Loucy (cell line): ENCODE data around the gene CMTM3.
A peak's percentile ranks its signal among the peaks of the same experiment; 100 is the strongest.

Experiments used
- H2AFZ ChIP-seq: fragments of 200-600 bp; sonication (generic); 2 replicates; pipeline ENCODE4 v1.6.0; 2016; ENCODE audit warnings: antibody characterized with exemption, mild to moderate bottlenecking, low read length, moderate library complexity
- H3F3A ChIP-seq: fragments of 200-600 bp; 2 replicates; pipeline ENCODE4 v1.6.0; 2016; ENCODE audit warnings: antibody characterized with exemption, low read depth, mild to moderate bottlenecking
- H3K27me3 ChIP-seq: fragments of 200-600 bp; sonication (generic); 2 replicates; pipeline ENCODE4 v1.6.1; 2014; ENCODE audit warnings: low read length, mild to moderate bottlenecking; ENCODE audit not compliant: insufficient read depth, poor library complexity, severe bottlenecking
- H3K36me3 ChIP-seq: fragments of 200-600 bp; sonication (generic); 2 replicates; pipeline ENCODE4 v1.6.1; 2016; ENCODE audit warnings: low read length; ENCODE audit not compliant: insufficient read depth
- H3K4me1 ChIP-seq: fragments of 200-600 bp; sonication (generic); 2 replicates; pipeline ENCODE4 v1.5.1; 2014; ENCODE audit warnings: low read length, mild to moderate bottlenecking; ENCODE audit not compliant: insufficient read depth, poor library complexity, severe bottlenecking
- H3K4me2 ChIP-seq: fragments of 200-600 bp; sonication (generic); 2 replicates; pipeline ENCODE4 v1.6.0; 2014; ENCODE audit warnings: antibody characterized with exemption, low read length, low read depth, mild to moderate bottlenecking; ENCODE audit not compliant: poor library complexity, severe bottlenecking
- H3K4me3 ChIP-seq: fragments of 200-600 bp; sonication (generic); 2 replicates; pipeline ENCODE4 v1.5.1; 2014; ENCODE audit warnings: low read length, mild to moderate bottlenecking, mixed read lengths; ENCODE audit not compliant: poor library complexity, severe bottlenecking
- H3K79me2 ChIP-seq: fragments of 200-600 bp; sonication (generic); 2 replicates; pipeline ENCODE4 v1.6.1; 2014; ENCODE audit warnings: low read length; ENCODE audit not compliant: insufficient read depth
- H3K9ac ChIP-seq: fragments of 200-600 bp; sonication (generic); 2 replicates; pipeline ENCODE4 v1.6.0; 2014; ENCODE audit warnings: mild to moderate bottlenecking, low read depth, low read length, moderate library complexity; ENCODE audit not compliant: poor library complexity, severe bottlenecking
- H3K9me2 ChIP-seq: fragments of 200-600 bp; sonication (generic); replicated peaks from 2 replicates; pipeline ENCODE4 v1.6.1; 2016; ENCODE audit warnings: low read depth, low read length, mixed read lengths
- H3K9me3 ChIP-seq: fragments of 200-600 bp; sonication (generic); 2 replicates; pipeline ENCODE4 v1.6.1; 2014; ENCODE audit warnings: mild to moderate bottlenecking, antibody characterized with exemption, low read length, low read depth; ENCODE audit not compliant: insufficient read depth
- H4K20me1 ChIP-seq: fragments of 200-600 bp; sonication (generic); 2 replicates; pipeline ENCODE4 v1.6.0; 2014; ENCODE audit warnings: antibody characterized with exemption, low read length, mild to moderate bottlenecking; ENCODE audit not compliant: insufficient read depth, poor library complexity, severe bottlenecking
- CTCF ChIP-seq: fragments of 200-600 bp; sonication (generic); conservative IDR thresholded peaks from 2 replicates; pipeline ENCODE4 v1.5.1; 2014; ENCODE audit warnings: mild to moderate bottlenecking, antibody characterized with exemption, low read length
- EZH2phosphoT487 ChIP-seq: fragments of 200-600 bp; IDR thresholded peaks from 2 replicates; pipeline ENCODE4 v1.6.1; 2018; ENCODE audit warnings: antibody characterized with exemption, mild to moderate bottlenecking, moderate library complexity, borderline replicate concordance

CMTM3 gene

GRCh38 chr16:66588981-66589713 lies 15.4 kb upstream of the CMTM3 start:
- no peak overlapping the region for H3K9ac ChIP-seq
- TF ChIP-seq EZH2phosphoT487, result no peak
- TF ChIP-seq CTCF, result peak; percentile 99
- H3K4me3 ChIP-seq, result no peak overlapping the region
- no peaks in the 10 kb centered on the region for H3F3A ChIP-seq
- no peaks in the 10 kb centered on the region for H3K79me2 ChIP-seq
- no peaks in the 10 kb centered on the region for H3K9me3 ChIP-seq
- H3K4me2 ChIP-seq, result no peak overlapping the region
- H3K4me1 ChIP-seq, result peaks cover 16% of the 10 kb centered on the region
- no peaks in the 10 kb centered on the region for H4K20me1 ChIP-seq
- H3K36me3 ChIP-seq, result no peaks in the 10 kb centered on the region
- H3K27me3 ChIP-seq, result no peaks in the 10 kb centered on the region
- no peaks in the 10 kb centered on the region for H3K9me2 ChIP-seq
- no peak overlapping the region for H2AFZ ChIP-seq

- no peaks in the 10 kb centered on the region for H3F3A ChIP-seq
- H3K27me3 ChIP-seq, result no peaks in the 10 kb centered on the region
- no peak overlapping the region for H3K4me3 ChIP-seq
- no peaks in the 10 kb centered on the region for H4K20me1 ChIP-seq
- no peak overlapping the region for H3K4me2 ChIP-seq
- no peaks in the 10 kb centered on the region for H3K79me2 ChIP-seq
- no peak for TF ChIP-seq CTCF
- TF ChIP-seq EZH2phosphoT487, result no peak
- H3K9ac ChIP-seq, result no peak overlapping the region
- H2AFZ ChIP-seq, result no peak overlapping the region
- no peaks in the 10 kb centered on the region for H3K9me3 ChIP-seq
- H3K36me3 ChIP-seq, result no peaks in the 10 kb centered on the region
- H3K4me1 ChIP-seq, result peaks cover 16% of the 10 kb centered on the region
- no peaks in the 10 kb centered on the region for H3K9me2 ChIP-seq
Measured at GRCh38 chr16:66590322-66590721, 14.2 kb upstream of the CMTM3 start.

GRCh38 chr16:66591018-66591417 lies 13.5 kb upstream of the CMTM3 start:
- peaks cover 9% of the 10 kb centered on the region for H3K4me1 ChIP-seq
- H3F3A ChIP-seq, result no peaks in the 10 kb centered on the region
- H3K27me3 ChIP-seq, result no peaks in the 10 kb centered on the region
- H3K9me3 ChIP-seq, result no peaks in the 10 kb centered on the region
- H3K36me3 ChIP-seq, result no peaks in the 10 kb centered on the region
- TF ChIP-seq EZH2phosphoT487, result no peak
- TF ChIP-seq CTCF, result no peak
- H2AFZ ChIP-seq, result no peak overlapping the region
- no peak overlapping the region for H3K9ac ChIP-seq
- H3K4me2 ChIP-seq, result no peak overlapping the region
- no peaks in the 10 kb centered on the region for H3K9me2 ChIP-seq
- H4K20me1 ChIP-seq, result no peaks in the 10 kb centered on the region
- H3K79me2 ChIP-seq, result no peaks in the 10 kb centered on the region
- no peak overlapping the region for H3K4me3 ChIP-seq
